PC-3 (cell line): ENCODE results near the gene RABAC1.

Source experiments
- CTCF ChIP-seq: fragments of 300-600 bp; sonication (generic); conservative IDR thresholded peaks from 2 replicates; pipeline ENCODE4 v1.5.1; 2017; ENCODE audit warnings: antibody characterized with exemption, low read depth, mild to moderate bottlenecking, low read length
- EZH2 ChIP-seq: fragments of 300-600 bp; sonication (generic); IDR thresholded peaks from one replicate; pipeline ENCODE4 v1.6.1; 2017; ENCODE audit warnings: antibody characterized with exemption, mild to moderate bottlenecking, low read length; ENCODE audit not compliant: unreplicated experiment

- TF ChIP-seq CTCF = no peak
- no peak for TF ChIP-seq EZH2
These were observed 3.6 kb downstream of the RABAC1 start for GRCh38 chr19:41955521-41955920.
